ENCODE measurements around the gene SHISAL1. TPM values are rescaled to one million over a fixed set of nuclear protein-coding genes. Genes with fewer than 3 reads are reported as not detected.

The SHISAL1 gene
- polyA plus RNA-seq, 3 donors: 1.4 to 2.7 (median 1.9) TPM

Other genes starting within 250 kb of the SHISAL1 start
- gene PARVG, start 132.0 kb downstream of the SHISAL1 start, polyA plus RNA-seq (ENCODE audit: insufficient read length in 3 of 3): 1 to 10 TPM; 1.7 to 2.2 (median 1.9) TPM
- 10 to 100 TPM; 50.4 to 59.3 (median 57.5) TPM for gene RTL6, start 185.3 kb upstream of the SHISAL1 start, polyA plus RNA-seq (ENCODE audit: insufficient read length in 3 of 3)